CD4-positive, CD25-positive, alpha-beta regulatory T cell (primary cell): ENCODE measurements around the gene MYOCD. TPM values are rescaled to one million over a fixed set of nuclear protein-coding genes. Genes with fewer than 3 reads are reported as not detected.

ENCODE experiments used
- ATAC-seq, 2 donors: fragments of 150-1000 bp; cut with Tn5 transposase; one replicate each; pipeline ENCODE4 v1.10.0; 2021; ENCODE audit warnings: low read depth in 2 of 2, moderate number of reproducible peaks in 2 of 2, moderate library complexity in 1 of 2
- DNase-seq, 3 donors: peaks; one replicate each; pipeline versions ENCODE4 v3.0.0 to v3.0.0-alpha.2; 2012 to 2022; ENCODE audit warnings: mixed read lengths in 1 of 3
- H3K27ac ChIP-seq: one replicate; pipeline ENCODE4 v1.7.0; 2013; ENCODE audit warnings: mild to moderate bottlenecking, low read length; ENCODE audit not compliant: insufficient read depth, poor library complexity, severe bottlenecking
- H3K27me3 ChIP-seq: one replicate; pipeline ENCODE4 v1.7.0; 2013; ENCODE audit warnings: low read length; ENCODE audit not compliant: control insufficient read depth, insufficient read depth
- H3K36me3 ChIP-seq: one replicate; pipeline ENCODE4 v1.7.0; 2013; ENCODE audit warnings: mild to moderate bottlenecking, low read length, moderate library complexity; ENCODE audit not compliant: control insufficient read depth, insufficient read depth
- H3K4me1 ChIP-seq: 2 replicates; pipeline ENCODE4 v1.7.0; 2013; ENCODE audit warnings: mild to moderate bottlenecking, low read length; ENCODE audit not compliant: insufficient read depth, control insufficient read depth, poor library complexity, severe bottlenecking
- H3K4me3 ChIP-seq: one replicate; pipeline ENCODE4 v1.7.0; 2013; ENCODE audit warnings: low read depth, mild to moderate bottlenecking, low read length, moderate library complexity
- H3K9me3 ChIP-seq, 2 experiments: 1 replicate in 1 of 2; 2 replicates in 1 of 2; pipeline ENCODE4 v1.7.0; 2013; ENCODE audit warnings: low read length in 2 of 2, mild to moderate bottlenecking in 1 of 2, moderate library complexity in 1 of 2; ENCODE audit not compliant: control insufficient read depth in 2 of 2
- H3K27ac Mint-ChIP-seq, 3 donors: one replicate each; pipeline ENCODE4 v1.8.0; 2020 to 2022; ENCODE audit warnings: mild to moderate bottlenecking in 3 of 3, mixed read lengths in 3 of 3, moderate library complexity in 2 of 3
- H3K27me3 Mint-ChIP-seq: one replicate; pipeline ENCODE4 v1.8.0; 2022; ENCODE audit warnings: mild to moderate bottlenecking, mixed read lengths
- H3K36me3 Mint-ChIP-seq: one replicate; pipeline ENCODE4 v1.8.0; 2020; ENCODE audit warnings: mixed read lengths
- H3K4me1 Mint-ChIP-seq, 4 donors: one replicate each; pipeline ENCODE4 v1.8.0; 2020 to 2022; ENCODE audit warnings: mixed read lengths in 4 of 4, mild to moderate bottlenecking in 1 of 4
- H3K4me3 Mint-ChIP-seq, 4 donors: one replicate each; pipeline ENCODE4 v1.8.0; 2020 to 2022; ENCODE audit warnings: mild to moderate bottlenecking in 4 of 4, mixed read lengths in 4 of 4, moderate library complexity in 3 of 4
- H3K9me3 Mint-ChIP-seq, 7 donors: one replicate each; pipeline ENCODE4 v1.8.0; 2020 to 2022; ENCODE audit warnings: mixed read lengths in 7 of 7, mild to moderate bottlenecking in 3 of 7, moderate library complexity in 2 of 7
- polyA plus RNA-seq, 4 donors: library from polyadenylated mRNA; unstranded; fragments of 300-500 nt; fragmentation: Illumina TruSeq; gene quantifications; one replicate each; pipeline ENCODE4 v1.2.3, GENCODE V29; 2021
- total RNA-seq: library from RNA; stranded (reverse); gene quantifications from one replicate; pipeline ENCODE4 v1.2.3, GENCODE V29; 2022

The MYOCD gene
- total and polyA plus RNA-seq, 5 donors from 2014 or later, result not detected

- ATAC-seq (no peak), DNase-seq (no peak)
- H3K36me3 ChIP-seq, result no peaks in the 10 kb centered on the region
Measured at GRCh38 chr17:12739500-12739899, 73.8 kb downstream of the MYOCD start.

GRCh38 chr17:12743046-12743445, 77.4 kb downstream of the MYOCD start:
- no peaks in the 10 kb centered on the region for H3K27me3 Mint-ChIP-seq
- Histone ChIP-seq H3K27me3 (no peaks in the 10 kb centered on the region), H3K36me3 (no peaks in the 10 kb centered on the region), H3K4me1 (no peaks in the 10 kb centered on the region), H3K9me3 (no peaks in the 10 kb centered on the region), H3K4me3 (no peak overlapping the region), H3K27ac (no peak overlapping the region)
- H3K36me3 Mint-ChIP-seq, result no peaks in the 10 kb centered on the region
- no peaks in the 10 kb centered on the region for H3K4me1 Mint-ChIP-seq
- H3K4me3 Mint-ChIP-seq, result no peak overlapping the region
- ATAC-seq, result no peak
- DNase-seq, result no peak
- peaks cover 0 to 6% (median 1%) of the 10 kb centered on the region in 7 donors for H3K9me3 Mint-ChIP-seq
- no peak overlapping the region for H3K27ac Mint-ChIP-seq

More at GRCh38 chr17:12739500-12739899, 73.8 kb downstream of the MYOCD start:
- H3K27me3 Mint-ChIP-seq, result no peaks in the 10 kb centered on the region
- no peaks in the 10 kb centered on the region for H3K4me1 Mint-ChIP-seq
- H3K27ac Mint-ChIP-seq, result no peak overlapping the region
- no peaks in the 10 kb centered on the region for H3K27me3 ChIP-seq
- no peaks in the 10 kb centered on the region for H3K36me3 Mint-ChIP-seq
- no peak overlapping the region for H3K27ac ChIP-seq
- H3K4me1 ChIP-seq, result no peaks in the 10 kb centered on the region
- no peak overlapping the region for H3K4me3 ChIP-seq
- peaks cover 0 to 2% (median 0%) of the 10 kb centered on the region in 7 donors for H3K9me3 Mint-ChIP-seq
- no peak overlapping the region for H3K4me3 Mint-ChIP-seq
- no peaks in the 10 kb centered on the region for H3K9me3 ChIP-seq

DNA sequence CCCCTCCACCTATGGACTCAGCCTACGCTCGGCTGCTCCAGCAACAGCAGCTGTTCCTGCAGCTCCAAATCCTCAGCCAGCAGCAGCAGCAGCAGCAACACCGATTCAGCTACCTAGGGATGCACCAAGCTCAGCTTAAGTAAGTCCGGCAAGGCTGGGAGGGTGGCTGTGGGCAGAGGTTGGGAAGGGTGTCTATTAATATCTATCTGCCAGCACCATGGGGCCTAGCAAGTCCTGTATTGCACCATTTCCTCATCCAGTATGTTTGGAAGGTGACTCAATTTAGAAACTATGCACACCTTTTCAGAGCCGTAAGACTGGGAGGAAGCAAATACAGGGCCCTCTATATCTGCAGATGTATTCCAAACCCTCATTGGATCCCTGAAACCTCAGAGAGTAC, 78.6 kb downstream of the MYOCD start:
- H3K27me3 Mint-ChIP-seq, result no peaks in the 10 kb centered on the region
- H3K9me3 ChIP-seq, result no peaks in the 10 kb centered on the region
- no peaks in the 10 kb centered on the region for H3K4me1 Mint-ChIP-seq
- no peaks in the 10 kb centered on the region for H3K36me3 ChIP-seq
- H3K9me3 Mint-ChIP-seq, result peaks cover 0 to 6% (median 1%) of the 10 kb centered on the region in 7 donors
- H3K4me1 ChIP-seq, result no peaks in the 10 kb centered on the region
- H3K36me3 Mint-ChIP-seq, result no peaks in the 10 kb centered on the region
- no peak overlapping the region for H3K4me3 ChIP-seq
- no peak for DNase-seq
- H3K27ac ChIP-seq, result no peak overlapping the region
- no peak overlapping the region for H3K4me3 Mint-ChIP-seq
- no peaks in the 10 kb centered on the region for H3K27me3 ChIP-seq
- H3K27ac Mint-ChIP-seq, result no peak overlapping the region
- no peak for ATAC-seq

DNA sequence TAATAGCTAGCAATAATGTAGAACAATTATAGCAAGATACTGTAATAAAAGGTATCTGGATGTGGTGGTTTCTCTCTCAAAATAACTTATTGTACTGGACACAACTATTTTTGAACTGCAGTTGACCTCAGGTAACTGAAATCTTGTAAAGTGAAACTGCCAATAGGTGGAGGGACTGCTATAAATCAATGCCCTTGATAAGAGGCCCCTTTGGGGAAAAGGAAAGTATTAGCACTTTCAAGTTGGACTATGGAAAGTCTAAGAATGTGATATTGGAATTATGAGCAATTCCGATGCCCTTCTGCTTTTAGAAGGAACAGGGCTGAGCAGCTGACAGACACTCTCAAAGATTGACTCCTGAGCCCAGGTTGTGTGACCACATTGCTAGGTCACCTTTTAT, 79.1 kb downstream of the MYOCD start:
- H3K27me3 Mint-ChIP-seq, result no peaks in the 10 kb centered on the region
- H3K36me3 Mint-ChIP-seq, result no peaks in the 10 kb centered on the region
- H3K4me1 ChIP-seq, result no peaks in the 10 kb centered on the region
- no peak overlapping the region for H3K27ac Mint-ChIP-seq
- H3K4me1 Mint-ChIP-seq, result no peaks in the 10 kb centered on the region
- H3K4me3 Mint-ChIP-seq, result no peak overlapping the region
- H3K27ac ChIP-seq, result no peak overlapping the region
- no peak overlapping the region for H3K4me3 ChIP-seq
- no peaks in the 10 kb centered on the region for H3K36me3 ChIP-seq
- H3K9me3 ChIP-seq, result no peaks in the 10 kb centered on the region
- DNase-seq (no peak), ATAC-seq (no peak)
- H3K27me3 ChIP-seq, result no peaks in the 10 kb centered on the region
- H3K9me3 Mint-ChIP-seq, result peaks cover 0 to 6% (median 1%) of the 10 kb centered on the region in 7 donors

GRCh38 chr17:12745486-12745885, 79.8 kb downstream of the MYOCD start:
- Histone ChIP-seq H3K36me3 (no peaks in the 10 kb centered on the region), H3K27me3 (no peaks in the 10 kb centered on the region), H3K27ac (no peak overlapping the region), H3K4me1 (no peaks in the 10 kb centered on the region), H3K4me3 (no peak overlapping the region), H3K9me3 (no peaks in the 10 kb centered on the region)
- Mint-ChIP-seq H3K27me3 (no peaks in the 10 kb centered on the region), H3K36me3 (no peaks in the 10 kb centered on the region), H3K4me1 (no peaks in the 10 kb centered on the region), H3K9me3 (peaks cover 0 to 6% (median 1%) of the 10 kb centered on the region in 7 donors), H3K4me3 (no peak overlapping the region), H3K27ac (no peak overlapping the region)
- DNase-seq (no peak), ATAC-seq (no peak)

DNA sequence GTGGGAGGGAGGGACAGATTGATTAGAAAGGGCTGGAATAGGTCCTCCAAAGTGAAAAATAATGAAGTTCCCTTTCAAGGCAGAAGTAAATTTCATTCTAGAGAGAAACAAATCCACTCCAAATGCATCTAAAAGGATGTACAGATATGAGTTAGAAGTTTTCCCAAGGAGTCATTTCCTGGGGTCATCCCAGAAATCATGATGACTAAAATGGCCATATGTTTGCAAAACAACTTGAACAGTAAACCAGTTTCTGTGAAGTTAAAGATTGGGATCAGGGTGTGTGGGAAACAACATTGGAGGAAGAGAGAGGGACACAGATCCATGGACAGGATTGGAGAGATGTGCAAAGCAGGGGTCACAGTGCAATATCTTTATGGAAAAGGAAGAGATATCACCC, 91.1 kb downstream of the MYOCD start:
- no peak for DNase-seq
- H3K27ac ChIP-seq, result no peak overlapping the region
- Mint-ChIP-seq H3K9me3 (peaks cover 0 to 7% (median 3%) of the 10 kb centered on the region in 7 donors), H3K4me1 (no peaks in the 10 kb centered on the region), H3K4me3 (peak overlapping the region in 1 of 4 donors; percentile 52), H3K36me3 (no peaks in the 10 kb centered on the region), H3K27me3 (no peaks in the 10 kb centered on the region), H3K27ac (no peak overlapping the region)
- no peaks in the 10 kb centered on the region for H3K27me3 ChIP-seq
- no peaks in the 10 kb centered on the region for H3K36me3 ChIP-seq
- no peaks in the 10 kb centered on the region for H3K9me3 ChIP-seq
- no peaks in the 10 kb centered on the region for H3K4me1 ChIP-seq
- no peak overlapping the region for H3K4me3 ChIP-seq
- ATAC-seq, result no peak

DNA sequence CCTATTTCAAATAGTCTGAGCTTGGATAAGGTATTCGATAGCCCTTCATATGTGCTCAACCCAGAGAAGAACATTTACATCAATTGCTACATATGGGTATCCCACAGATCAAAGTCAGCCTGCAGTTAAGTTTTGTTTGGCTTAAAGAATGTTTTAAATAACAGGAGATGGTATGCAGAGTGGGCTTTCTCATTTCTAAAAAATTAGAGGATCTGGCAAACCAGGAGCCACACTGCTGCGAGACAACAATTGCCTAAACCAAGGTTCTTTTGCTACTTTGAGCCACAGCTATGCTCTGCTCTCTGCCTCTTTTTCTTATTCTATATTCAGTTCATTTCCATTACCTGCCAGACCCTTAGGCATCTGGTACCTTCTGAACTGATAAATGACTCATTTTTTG, 93.4 kb downstream of the MYOCD start:
- Mint-ChIP-seq H3K4me3 (no peak overlapping the region), H3K4me1 (no peaks in the 10 kb centered on the region), H3K9me3 (peaks cover 0 to 10% (median 2%) of the 10 kb centered on the region in 7 donors), H3K27ac (no peak overlapping the region), H3K27me3 (no peaks in the 10 kb centered on the region), H3K36me3 (no peaks in the 10 kb centered on the region)
- H3K4me1 ChIP-seq, result no peaks in the 10 kb centered on the region
- no peaks in the 10 kb centered on the region for H3K9me3 ChIP-seq
- no peak overlapping the region for H3K4me3 ChIP-seq
- ATAC-seq, result no peak
- no peaks in the 10 kb centered on the region for H3K36me3 ChIP-seq
- no peaks in the 10 kb centered on the region for H3K27me3 ChIP-seq
- H3K27ac ChIP-seq, result no peak overlapping the region
- no peak for DNase-seq

GRCh38 chr17:12765548-12765947, 99.9 kb downstream of the MYOCD start:
- ATAC-seq (no peak), DNase-seq (no peak)
- no peak overlapping the region for H3K27ac Mint-ChIP-seq
- no peak overlapping the region for H3K4me3 ChIP-seq
- H3K4me1 ChIP-seq, result no peaks in the 10 kb centered on the region
- no peak overlapping the region for H3K27ac ChIP-seq
- H3K9me3 Mint-ChIP-seq, result peaks cover 0 to 8% (median 4%) of the 10 kb centered on the region in 7 donors
- no peaks in the 10 kb centered on the region for H3K27me3 ChIP-seq
- H3K36me3 ChIP-seq, result no peaks in the 10 kb centered on the region
- no peaks in the 10 kb centered on the region for H3K9me3 ChIP-seq
- H3K36me3 Mint-ChIP-seq, result no peaks in the 10 kb centered on the region
- H3K27me3 Mint-ChIP-seq, result no peaks in the 10 kb centered on the region
- H3K4me3 Mint-ChIP-seq, result no peak overlapping the region
- no peaks in the 10 kb centered on the region for H3K4me1 Mint-ChIP-seq
